HEK293 (cell line): ENCODE measurements around the gene SUPT5H.

Source experiments
- KLF16 ChIP-seq: fragments of 450-650 bp; formaldehyde crosslinking; IDR thresholded peaks from 2 replicates; pipeline ENCODE4 v1.5.1; 2017; ENCODE audit warnings: missing biosample characterization, missing genetic modification characterization
- KLF17 ChIP-seq: fragments of 450-650 bp; formaldehyde crosslinking; IDR thresholded peaks from 2 replicates; pipeline ENCODE4 v1.5.1; 2016; ENCODE audit warnings: missing biosample characterization, missing genetic modification characterization
- PATZ1 ChIP-seq: fragments of 450-650 bp; formaldehyde crosslinking; IDR thresholded peaks from 2 replicates; pipeline ENCODE4 v1.5.1; 2016; ENCODE audit warnings: missing biosample characterization, missing genetic modification characterization
- REST ChIP-seq: fragments of 450-650 bp; formaldehyde crosslinking; IDR thresholded peaks from 2 replicates; pipeline ENCODE4 v1.5.1; 2016; ENCODE audit warnings: missing biosample characterization, missing genetic modification characterization
- ZBTB44 ChIP-seq: fragments of 450-650 bp; IDR thresholded peaks from 2 replicates; pipeline ENCODE4 v1.5.1; 2018; ENCODE audit warnings: missing biosample characterization, mild to moderate bottlenecking, missing genetic modification characterization
- ZBTB6 ChIP-seq: fragments of 450-650 bp; formaldehyde crosslinking; IDR thresholded peaks from 2 replicates; pipeline ENCODE4 v1.5.1; 2017; ENCODE audit warnings: missing biosample characterization, missing genetic modification characterization
- ZFP3 ChIP-seq: fragments of 450-650 bp; formaldehyde crosslinking; IDR thresholded peaks from 2 replicates; pipeline ENCODE4 v1.5.1; 2016; ENCODE audit warnings: low read depth, missing biosample characterization, missing genetic modification characterization
- ZNF169 ChIP-seq: fragments of 450-650 bp; formaldehyde crosslinking; IDR thresholded peaks from 2 replicates; pipeline ENCODE4 v1.5.1; 2016; ENCODE audit warnings: missing biosample characterization, missing genetic modification characterization
- ZNF23 ChIP-seq: fragments of 450-650 bp; formaldehyde crosslinking; IDR thresholded peaks from 2 replicates; pipeline ENCODE4 v1.5.1; 2016; ENCODE audit warnings: missing biosample characterization, missing genetic modification characterization, borderline replicate concordance
- ZNF280C ChIP-seq: fragments of 450-650 bp; formaldehyde crosslinking; IDR thresholded peaks from 2 replicates; pipeline ENCODE4 v1.5.1; 2016; ENCODE audit warnings: missing biosample characterization, missing genetic modification characterization
- ZNF302 ChIP-seq: fragments of 450-650 bp; formaldehyde crosslinking; IDR thresholded peaks from 2 replicates; pipeline ENCODE4 v1.5.1; 2016; ENCODE audit warnings: missing biosample characterization, missing genetic modification characterization, low read depth
- ZNF37A ChIP-seq: fragments of 450-650 bp; IDR thresholded peaks from 2 replicates; pipeline ENCODE4 v1.5.1; 2018; ENCODE audit warnings: missing biosample characterization, missing genetic modification characterization
- ZNF510 ChIP-seq: fragments of 450-650 bp; formaldehyde crosslinking; IDR thresholded peaks from 2 replicates; pipeline ENCODE4 v1.5.1; 2018; ENCODE audit warnings: mild to moderate bottlenecking, missing genetic modification characterization, missing biosample characterization; ENCODE audit not compliant: insufficient replicate concordance
- ZNF518A ChIP-seq: fragments of 450-650 bp; formaldehyde crosslinking; conservative IDR thresholded peaks from 2 replicates; pipeline ENCODE4 v1.5.1; 2016; ENCODE audit warnings: low read depth, missing biosample characterization, missing genetic modification characterization
- ZNF704 ChIP-seq: fragments of 450-650 bp; formaldehyde crosslinking; IDR thresholded peaks from 2 replicates; pipeline ENCODE4 v1.5.1; 2016; ENCODE audit warnings: missing biosample characterization, missing genetic modification characterization
- ZNF792 ChIP-seq: fragments of 450-650 bp; formaldehyde crosslinking; IDR thresholded peaks from 2 replicates; pipeline ENCODE4 v1.5.1; 2016; ENCODE audit warnings: missing biosample characterization, missing genetic modification characterization
- ZSCAN30 ChIP-seq: fragments of 450-650 bp; IDR thresholded peaks from 2 replicates; pipeline ENCODE4 v1.5.1; 2018; ENCODE audit warnings: missing biosample characterization, mild to moderate bottlenecking, missing genetic modification characterization, moderate library complexity

SUPT5H gene

GRCh38 chr19:39403331-39404312 lies 41.8 kb upstream of the SUPT5H start (continued):
- TF ChIP-seq ZNF518A (no peak), REST (tag by site-specific recombination) (no peak), ZNF169 (tag by site-specific recombination) (no peak), ZBTB44 (no peak), ZBTB6 (tag by site-specific recombination) (peak; percentile 47), KLF17 (peak; percentile 97), ZNF302 (tag by site-specific recombination) (no peak), ZNF510 (tag by site-specific recombination) (no peak), ZNF792 (tag by site-specific recombination) (no peak), PATZ1 (peak; percentile 98), ZNF280C (tag by site-specific recombination) (no peak), ZNF704 (no peak), ZFP3 (tag by site-specific recombination) (no peak), ZNF23 (no peak), ZSCAN30 (tag by site-specific recombination) (peak; percentile 46), ZNF37A (no peak; the same call in 1 of the 2 replicates), KLF16 (tag by site-specific recombination) (no peak; the same call in none of the 2 replicates)
